ENCODE data around the gene L3MBTL4. TPM values are rescaled to one million over a fixed set of nuclear protein-coding genes. Genes with fewer than 3 reads are reported as not detected.
A peak's percentile ranks its signal among the peaks of the same experiment; 100 is the strongest.
"Not testable (repeated sequence)": the region's sequence is repeated elsewhere in the genome, so short reads cannot be mapped to it uniquely, and the experiment has no call there.

The L3MBTL4 gene
- total and polyA plus RNA-seq, 7 donors: 1.2 to 5.7 (median 3.4) TPM

DNA sequence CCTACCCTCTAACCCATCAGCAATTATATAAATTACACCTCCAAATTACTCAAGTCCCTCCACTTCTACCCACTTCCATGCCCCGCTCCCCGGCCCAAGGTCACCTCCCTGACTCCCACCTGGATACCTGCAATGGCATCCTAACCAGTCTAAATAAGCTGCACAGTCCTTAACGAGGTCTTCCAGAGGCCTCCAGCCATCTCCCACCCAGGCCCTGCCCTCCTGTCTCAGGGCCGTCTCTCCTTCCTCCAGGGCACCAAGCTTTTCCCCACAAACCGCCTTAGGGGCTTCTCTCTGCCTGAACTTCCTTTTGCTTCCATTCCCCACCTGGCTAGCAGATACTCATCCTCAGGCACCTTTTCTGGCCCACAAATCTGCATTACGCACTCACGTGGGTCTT, 4.8 kb downstream of the L3MBTL4 start:
- 93 to 94% methylated on average over 7 of the region's 7 CpGs for WGBS, 2 donors
- no peak overlapping the region for H3K4me3 ChIP-seq
- H3K36me3 ChIP-seq: no peaks in the 10 kb centered on the region
- DNase-seq: no peak
- no peak overlapping the region for H3K27ac ChIP-seq
- H3K9me3 ChIP-seq: no peaks in the 10 kb centered on the region
- H3K4me1 ChIP-seq: peaks cover 0 to 9% (median 4%) of the 10 kb centered on the region in 4 donors
- TF ChIP-seq POLR2AphosphoS5 (IDR thresholded peaks at IDR 0.05) (no peak), EP300 (IDR thresholded peaks at IDR 0.05) (no peak)
- TF ChIP-seq, protein P1, sequence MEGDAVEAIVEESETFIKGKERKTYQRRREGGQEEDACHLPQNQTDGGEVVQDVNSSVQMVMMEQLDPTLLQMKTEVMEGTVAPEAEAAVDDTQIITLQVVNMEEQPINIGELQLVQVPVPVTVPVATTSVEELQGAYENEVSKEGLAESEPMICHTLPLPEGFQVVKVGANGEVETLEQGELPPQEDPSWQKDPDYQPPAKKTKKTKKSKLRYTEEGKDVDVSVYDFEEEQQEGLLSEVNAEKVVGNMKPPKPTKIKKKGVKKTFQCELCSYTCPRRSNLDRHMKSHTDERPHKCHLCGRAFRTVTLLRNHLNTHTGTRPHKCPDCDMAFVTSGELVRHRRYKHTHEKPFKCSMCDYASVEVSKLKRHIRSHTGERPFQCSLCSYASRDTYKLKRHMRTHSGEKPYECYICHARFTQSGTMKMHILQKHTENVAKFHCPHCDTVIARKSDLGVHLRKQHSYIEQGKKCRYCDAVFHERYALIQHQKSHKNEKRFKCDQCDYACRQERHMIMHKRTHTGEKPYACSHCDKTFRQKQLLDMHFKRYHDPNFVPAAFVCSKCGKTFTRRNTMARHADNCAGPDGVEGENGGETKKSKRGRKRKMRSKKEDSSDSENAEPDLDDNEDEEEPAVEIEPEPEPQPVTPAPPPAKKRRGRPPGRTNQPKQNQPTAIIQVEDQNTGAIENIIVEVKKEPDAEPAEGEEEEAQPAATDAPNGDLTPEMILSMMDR (IDR thresholded peaks at IDR 0.05): no peak
- H3K27me3 ChIP-seq: no peaks in the 10 kb centered on the region
- intact Hi-C loops (cut with DNase I): no loop called here

DNA sequence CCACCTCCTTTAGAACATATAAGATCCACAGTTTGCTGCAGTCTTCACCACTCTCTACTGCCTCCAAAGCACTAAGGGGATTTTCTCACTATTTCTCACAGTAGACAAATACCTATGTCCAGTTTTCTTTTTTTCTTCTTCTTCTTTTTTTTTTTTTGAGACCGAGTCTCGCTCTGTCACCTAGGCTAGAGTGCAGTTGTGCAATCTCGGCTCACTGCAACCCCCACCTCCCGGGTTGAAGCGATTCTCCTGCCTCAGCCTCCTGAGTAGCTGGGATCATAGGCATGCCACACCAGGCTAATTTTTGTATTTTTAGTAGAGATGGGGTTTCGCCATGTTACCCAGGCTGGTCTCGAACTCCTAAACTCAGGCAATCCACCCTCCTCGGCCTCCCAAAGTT, 6.2 kb downstream of the L3MBTL4 start:
- H3K36me3 ChIP-seq; H3K4me3 ChIP-seq; H3K27me3 ChIP-seq; DNase-seq; H3K27ac ChIP-seq; H3K4me1 ChIP-seq; intact Hi-C loops (cut with DNase I); H3K9me3 ChIP-seq: not testable (repeated sequence)
- WGBS, 2 donors: 95 to 96% methylated on average over 8 of the region's 8 CpGs

DNA sequence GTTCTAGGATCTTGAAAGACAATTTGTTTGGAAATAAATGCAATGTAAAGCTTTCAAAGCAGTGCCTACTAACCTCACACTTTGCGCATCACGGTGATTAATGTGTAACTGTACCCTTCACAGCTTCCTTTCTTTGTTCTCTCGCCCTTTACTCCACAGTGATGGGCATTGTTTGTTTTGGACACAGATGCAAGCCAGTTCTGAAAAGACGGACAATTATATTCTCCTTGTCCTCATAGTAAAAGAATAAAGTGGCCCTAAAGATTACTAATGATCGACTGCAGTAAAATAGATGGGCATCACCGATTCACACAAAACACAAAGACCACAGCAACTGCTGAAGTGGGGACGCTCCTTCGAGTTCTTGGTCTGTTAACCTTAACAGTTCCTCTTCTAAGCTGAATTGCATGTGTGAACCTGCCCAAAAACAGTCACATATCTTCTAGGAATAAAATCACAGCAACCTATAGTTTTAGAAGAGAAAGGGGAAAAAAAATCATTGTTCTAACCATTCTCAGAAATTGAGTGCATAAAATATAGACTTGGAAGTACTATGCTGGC, 7.7 kb downstream of the L3MBTL4 start:
- Histone ChIP-seq H3K27me3 (no peaks in the 10 kb centered on the region), H3K4me3 (no peak overlapping the region), H3K36me3 (no peaks in the 10 kb centered on the region), H3K4me1 (no peaks in the 10 kb centered on the region), H3K27ac (no peak overlapping the region), H3K9me3 (no peaks in the 10 kb centered on the region)
- no peak for DNase-seq
- 26 to 67% methylated on average over 8 of the region's 8 CpGs for WGBS, 2 donors
- intact Hi-C loops (cut with DNase I): no loop called here
- TF ChIP-seq POLR2AphosphoS5 (IDR thresholded peaks at IDR 0.05) (no peak), EP300 (IDR thresholded peaks at IDR 0.05) (no peak), POLR2A (IDR thresholded peaks at IDR 0.05) (no peak)
- TF ChIP-seq, protein P1 (IDR thresholded peaks at IDR 0.05): no peak

DNA sequence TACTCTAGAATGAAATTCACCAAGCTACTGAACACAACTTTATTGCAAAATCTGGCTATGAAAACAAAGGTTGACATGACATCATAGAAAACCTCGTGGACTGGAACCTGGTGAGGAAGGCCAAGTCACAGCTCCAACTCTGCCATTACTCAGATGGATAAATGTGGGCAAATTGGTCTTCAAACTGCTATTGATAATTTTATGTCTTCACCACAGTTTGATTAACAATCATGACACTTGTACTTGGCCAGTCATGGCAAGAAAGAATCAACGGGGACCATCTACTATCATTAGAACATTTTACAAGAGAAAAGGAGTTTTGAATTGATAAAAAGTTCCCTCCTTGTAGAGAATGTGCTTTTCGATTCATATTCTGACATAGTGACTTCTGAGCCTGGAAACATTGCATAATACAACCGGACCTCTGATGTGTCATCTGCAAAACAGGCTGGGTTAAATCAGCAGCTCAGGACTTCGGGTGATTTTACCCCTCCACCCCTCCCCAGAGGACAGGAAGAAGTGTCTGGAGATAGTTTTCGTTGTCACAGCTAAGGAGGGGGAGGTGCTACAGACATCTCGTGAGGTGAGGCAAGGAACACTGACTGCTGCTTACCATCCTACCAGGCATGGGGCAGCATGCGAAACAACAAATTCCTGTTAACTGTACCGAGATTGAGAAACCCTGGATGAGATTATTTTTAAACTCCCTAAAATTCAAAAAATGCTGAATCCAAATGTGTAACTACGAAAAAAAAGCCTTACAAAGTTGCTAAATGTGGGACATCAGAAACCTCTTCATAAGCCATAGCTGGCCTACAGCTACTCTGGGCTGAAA, 8.4 kb downstream of the L3MBTL4 start:
- no peak for TF ChIP-seq POLR2A (IDR thresholded peaks at IDR 0.05)
- TF ChIP-seq POLR2AphosphoS5 (IDR thresholded peaks at IDR 0.05): peak in 1 of 4 donors; percentile 27
- no peaks in the 10 kb centered on the region for H3K36me3 ChIP-seq
- H3K27me3 ChIP-seq: no peaks in the 10 kb centered on the region
- H3K4me3 ChIP-seq: no peak overlapping the region
- no peaks in the 10 kb centered on the region for H3K4me1 ChIP-seq
- WGBS, 2 donors: 64 to 68% methylated on average over 10 of the region's 10 CpGs
- intact Hi-C loops (cut with DNase I): no loop called here
- H3K27ac ChIP-seq: no peak overlapping the region
- H3K9me3 ChIP-seq: no peaks in the 10 kb centered on the region
- no peak for DNase-seq

DNA sequence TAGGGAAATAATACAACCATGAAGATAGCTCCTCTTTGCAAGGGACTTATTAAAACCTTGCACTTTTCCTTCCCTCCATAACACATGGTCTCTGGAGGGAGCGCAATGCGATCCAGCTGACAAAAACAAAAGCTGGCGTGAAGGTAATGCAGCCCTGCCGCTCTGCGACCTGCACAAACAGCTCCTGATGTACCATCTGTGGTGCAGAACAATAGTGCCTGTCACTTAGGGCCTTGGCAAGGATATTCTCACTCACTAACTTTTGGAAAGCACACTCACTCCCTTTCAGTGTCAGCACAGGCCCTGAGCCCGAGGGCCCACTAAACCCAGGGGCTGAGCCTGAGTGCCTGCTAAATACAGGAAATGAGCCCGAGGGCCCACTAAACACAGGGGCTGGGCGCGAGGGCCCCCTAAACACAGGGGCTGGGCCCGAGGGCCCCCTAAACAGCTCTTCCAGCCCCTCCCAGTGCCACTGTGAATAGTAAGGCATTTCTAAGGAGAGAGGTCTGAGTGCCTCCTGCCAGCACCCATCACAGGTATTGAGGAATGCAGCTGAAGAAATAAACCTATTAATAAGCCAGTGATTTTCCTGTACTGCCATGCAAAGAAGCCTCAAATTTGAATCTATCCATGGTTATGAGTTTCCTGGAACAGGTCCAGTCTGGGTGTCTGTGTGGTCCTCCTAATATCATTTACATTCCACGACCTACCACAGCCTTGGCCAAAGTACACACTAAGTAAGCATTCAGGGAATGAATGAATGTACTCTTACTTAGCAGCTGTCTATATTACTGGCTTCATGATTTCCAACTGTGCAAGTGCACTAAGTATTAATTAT, 9.3 kb downstream of the L3MBTL4 start:
- intact Hi-C loops (cut with DNase I): no loop called here
- Histone ChIP-seq H3K4me3 (no peak overlapping the region), H3K27ac (no peak overlapping the region), H3K27me3 (no peaks in the 10 kb centered on the region), H3K9me3 (no peaks in the 10 kb centered on the region), H3K36me3 (no peaks in the 10 kb centered on the region), H3K4me1 (no peaks in the 10 kb centered on the region)
- WGBS, 2 donors: 80 to 81% methylated on average over 11 of the region's 11 CpGs
- DNase-seq: no peak
- TF ChIP-seq POLR2AphosphoS5 (IDR thresholded peaks at IDR 0.05): no peak
- TF ChIP-seq POLR2A (IDR thresholded peaks at IDR 0.05): no peak
- TF ChIP-seq, protein P1 (IDR thresholded peaks at IDR 0.05): no peak
- no peak for TF ChIP-seq EP300 (IDR thresholded peaks at IDR 0.05)

All from sigmoid colon (tissue), 7 donors.